ENCODE results near the gene MRPL39.

- TF ChIP-seq CTCF (IDR thresholded peaks at IDR 0.05) (no peak), POLR2A (IDR thresholded peaks at IDR 0.05) (no peak)
Measured at GRCh38 chr21:25559746-25560145, 47.5 kb downstream of the MRPL39 start.
